ENCODE measurements around the gene CLDN15.
"Not testable (repeated sequence)": the region's sequence is repeated elsewhere in the genome, so short reads cannot be mapped to it uniquely, and the experiment has no call there.

Gene CLDN15

DNA sequence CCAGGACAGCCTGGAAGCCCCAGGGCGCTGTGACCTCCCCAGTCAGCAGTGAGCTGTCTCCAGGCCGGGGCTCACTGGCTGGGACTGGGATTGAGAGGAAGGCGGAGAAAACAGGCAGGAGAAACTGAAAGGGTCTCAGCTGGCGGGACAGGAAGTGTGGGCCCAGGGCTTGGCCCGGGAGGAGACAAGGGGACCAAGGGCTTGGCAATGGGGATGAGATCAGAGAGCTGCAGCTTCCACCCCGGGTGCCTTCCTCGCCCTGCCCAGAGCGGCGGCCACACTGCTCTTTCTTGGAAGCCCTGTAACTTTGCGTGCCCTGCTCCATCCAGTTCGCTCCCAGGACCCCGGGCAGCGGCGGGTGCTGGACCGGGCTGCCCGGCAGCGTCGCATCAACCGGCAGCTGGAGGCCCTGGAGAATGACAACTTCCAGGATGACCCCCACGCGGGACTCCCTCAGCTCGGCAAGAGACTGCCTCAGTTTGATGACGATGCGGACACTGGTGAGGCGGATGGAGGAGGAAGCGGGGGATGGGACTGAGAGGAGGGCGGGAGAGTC is 15.2 kb downstream of the CLDN15 start:
- no peak for DNase-seq

DNA sequence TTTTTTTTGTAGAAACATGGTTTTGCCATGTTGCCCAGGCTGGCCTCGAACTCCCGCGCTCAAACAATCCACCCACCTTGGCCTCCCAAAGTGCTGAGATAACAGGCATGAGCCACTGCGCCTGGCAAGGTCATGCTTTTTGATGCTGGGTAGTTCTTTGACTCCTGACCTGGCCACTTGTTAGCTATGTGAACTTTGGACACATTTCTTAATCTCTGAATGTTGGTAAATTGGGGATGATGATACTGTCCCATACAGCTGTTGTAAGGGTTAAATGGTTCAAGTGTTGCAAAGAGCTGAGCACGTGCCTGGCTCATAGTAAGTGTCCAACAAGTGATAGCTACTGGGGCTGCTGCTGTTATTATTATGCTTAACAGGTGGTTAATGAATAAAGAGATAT is 17.3 kb downstream of the CLDN15 start:
- DNase-seq = no peak

- no peak for DNase-seq
Measured at GRCh38 chr7:101218236-101219125, 19.1 kb downstream of the CLDN15 start.

DNA sequence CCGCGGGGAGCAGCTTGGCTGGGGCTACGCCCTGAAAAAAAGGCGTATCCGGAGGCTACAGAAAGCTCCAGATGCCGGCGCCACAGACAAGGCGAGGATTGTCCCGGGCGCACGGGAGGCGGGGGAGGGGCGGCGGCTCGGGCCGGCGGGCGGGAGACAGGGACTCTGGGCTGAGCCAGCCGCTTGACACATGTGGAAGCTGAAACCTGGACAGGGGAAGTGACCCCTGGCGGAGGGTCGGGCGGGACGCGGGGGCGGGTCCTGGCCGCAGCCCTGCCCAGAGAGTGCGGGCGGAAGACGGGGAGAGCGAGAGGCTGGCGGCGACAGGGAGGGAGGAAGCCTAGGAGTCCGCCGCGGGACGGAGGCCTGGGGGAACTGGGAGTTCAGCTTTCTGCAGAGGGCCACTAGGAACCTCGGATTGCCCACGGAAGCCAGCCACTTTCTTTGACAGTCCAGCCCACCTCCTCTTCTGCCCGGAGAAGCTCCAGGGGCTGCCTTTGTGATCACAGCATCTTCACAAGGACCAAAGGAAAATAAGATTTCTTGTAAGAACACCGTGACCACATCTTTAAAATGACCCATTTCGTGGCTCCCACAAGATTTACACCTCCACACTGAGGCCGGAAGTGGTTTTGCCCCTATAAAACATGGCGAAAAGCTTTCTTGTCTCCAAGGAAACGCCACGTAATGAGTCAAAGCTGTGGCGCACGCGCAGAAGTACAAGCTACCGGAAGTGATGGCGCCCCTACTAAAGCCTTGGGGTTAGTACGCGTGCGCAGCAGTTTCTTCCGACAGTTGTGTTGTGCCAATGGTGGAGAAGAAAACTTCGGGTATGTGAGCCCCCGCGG is 20.0 kb downstream of the CLDN15 start, which contains the start of the genes PLOD3 and ZNHIT1:
Gene PLOD3, minus strand, starts transcription at position 194 of the 848 bp plus-strand sequence. CDS start 307 bp downstream, outside the sequence.
Gene ZNHIT1, plus strand, starts transcription at position 778 of the 848 bp plus-strand sequence. Its CDS starts 31 bp downstream, at position 809.
- peak; percentile 60 to 97 (median 88) for DNase-seq

DNA sequence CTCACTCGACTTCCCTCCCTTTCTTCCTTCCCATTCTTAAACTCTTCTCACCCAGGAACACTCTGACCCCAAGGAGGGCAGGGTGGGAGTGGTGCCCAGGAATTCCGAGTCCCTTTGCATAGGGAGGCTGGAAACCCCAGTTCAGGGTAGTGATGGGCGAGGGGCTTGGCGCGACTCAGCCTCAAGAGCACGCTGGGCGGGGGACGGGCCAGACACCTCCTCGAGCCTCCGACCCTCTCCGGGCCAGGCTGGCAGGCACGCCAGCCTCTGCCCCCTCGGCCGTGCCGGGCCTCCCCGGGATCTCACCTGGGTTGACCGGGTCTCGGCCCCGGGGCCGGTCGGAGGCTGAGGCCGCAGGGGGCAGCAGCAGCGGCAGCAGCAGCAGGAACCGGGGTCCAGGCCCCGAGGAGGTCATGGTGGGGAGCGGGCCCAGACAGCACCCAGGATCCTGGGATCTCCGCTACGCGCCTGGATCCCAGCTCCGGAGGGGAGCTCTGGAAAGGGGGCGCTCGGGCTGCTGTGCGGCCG is 20.7 kb downstream of the CLDN15 start:
- peak in 8 of 56 donors; percentile 11 to 56 (median 42) for DNase-seq

DNA sequence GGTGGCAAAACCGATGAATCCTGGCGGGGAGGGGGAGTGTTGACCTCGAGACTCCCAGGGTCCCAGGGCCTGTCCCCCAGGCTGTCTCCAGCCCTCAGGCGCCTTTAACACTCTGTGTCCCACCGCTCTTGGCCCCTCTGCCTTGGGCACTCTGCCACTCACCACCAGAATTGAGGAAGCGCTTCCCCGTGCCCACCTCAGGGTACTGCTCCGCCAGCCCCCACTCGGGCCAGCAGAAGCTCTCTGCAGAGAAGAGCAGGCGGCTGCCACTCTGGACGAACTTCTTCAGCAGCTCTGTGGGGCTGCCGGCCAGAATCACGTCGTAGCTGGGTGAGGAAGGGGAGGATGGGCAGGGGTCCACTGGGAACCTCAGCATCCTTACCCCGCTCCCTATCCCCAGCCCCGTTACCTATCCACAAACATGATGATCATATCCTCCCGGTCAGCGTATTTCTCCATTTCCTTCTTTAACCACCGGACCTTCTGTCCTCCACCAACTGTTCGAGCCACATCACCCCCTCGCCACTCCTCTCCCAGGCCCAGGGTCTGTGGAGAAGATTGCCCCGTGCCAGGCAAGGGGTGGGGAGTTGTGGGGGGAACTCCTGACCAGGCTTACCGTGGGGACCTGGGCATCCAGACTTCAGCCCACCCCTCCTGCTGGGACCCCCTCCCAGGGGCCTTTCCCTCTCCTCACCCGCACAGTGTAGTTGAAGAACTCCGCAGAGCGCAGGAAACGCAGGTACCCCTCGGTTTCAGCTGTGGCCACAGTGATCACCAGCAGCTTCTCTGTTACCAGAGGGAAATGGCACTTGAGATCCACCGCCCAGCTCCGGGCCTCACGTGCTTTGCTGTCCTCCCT is 21.4 kb downstream of the CLDN15 start:
- peak in 4 of 56 donors; percentile 7 to 40 (median 16) for DNase-seq

DNA sequence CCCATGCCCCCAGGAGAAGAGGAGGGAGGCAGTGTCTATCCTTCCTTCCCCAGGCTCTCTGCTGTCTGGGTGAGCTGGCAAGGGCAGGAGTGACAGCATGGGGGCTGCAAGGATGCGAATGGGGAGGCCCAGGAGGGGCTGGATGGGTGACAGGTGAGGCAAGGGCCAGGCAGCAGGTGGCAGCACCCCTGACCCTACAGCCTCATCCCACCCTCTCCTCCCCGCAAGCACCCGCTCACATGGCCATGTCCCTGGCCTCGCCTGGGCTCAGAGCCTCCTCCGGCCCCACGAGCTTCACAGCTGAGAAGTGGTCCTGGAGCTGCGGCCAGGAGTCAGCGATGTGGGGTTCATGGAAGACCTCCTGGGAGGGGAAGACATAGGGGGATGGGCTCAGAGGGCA is 25.6 kb downstream of the CLDN15 start:
- no peak for DNase-seq

GRCh38 chr7:101211501-101211900 is 26.1 kb downstream of the CLDN15 start:
- no peak for DNase-seq

- DNase-seq = no peak
Measured at GRCh38 chr7:101210143-101210542, 27.5 kb downstream of the CLDN15 start.

- no peak for DNase-seq
Measured at GRCh38 chr7:101208794-101209193, 28.8 kb downstream of the CLDN15 start.

- no peak for DNase-seq
Measured at GRCh38 chr7:101207459-101207858, 30.1 kb downstream of the CLDN15 start.

GRCh38 chr7:101206665-101207042 is 30.9 kb downstream of the CLDN15 start:
- no peak for DNase-seq

DNA sequence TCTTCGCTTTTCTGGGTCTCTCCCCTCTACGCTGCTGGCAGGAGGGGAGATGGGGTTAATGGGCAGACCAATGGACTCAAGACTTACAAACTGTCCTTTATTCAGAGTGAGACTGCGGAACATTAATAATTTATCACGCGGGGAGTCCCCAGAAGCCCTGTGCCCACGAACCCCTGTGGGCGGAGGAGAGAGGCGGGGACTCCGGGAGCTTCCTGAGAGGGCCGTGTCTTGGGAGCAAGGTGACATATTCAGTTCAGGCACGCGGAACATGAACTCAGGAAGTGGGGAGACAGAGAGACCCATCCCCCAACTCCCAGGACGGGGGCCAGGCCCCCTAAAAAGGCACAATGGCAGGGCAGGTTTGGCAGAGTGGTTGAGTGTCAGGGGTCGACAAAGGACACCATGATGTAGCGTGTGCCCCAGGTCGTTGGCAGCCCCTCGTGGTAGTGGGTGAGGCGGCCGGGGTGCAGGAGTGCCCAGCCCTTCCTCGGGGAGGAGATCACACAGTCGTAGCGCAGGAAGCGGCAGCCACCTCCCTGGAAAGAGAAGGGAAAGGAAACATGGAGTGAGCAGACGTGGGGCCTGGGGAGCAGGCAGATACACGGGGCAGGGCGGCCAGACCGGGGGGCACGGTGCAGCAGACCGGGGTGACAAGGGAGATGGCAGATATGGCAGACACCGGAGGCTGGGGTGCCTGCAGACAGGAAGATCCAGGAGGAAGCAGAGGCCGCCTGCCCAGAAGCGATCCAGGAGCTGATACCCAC is 31.5 kb downstream of the CLDN15 start:
- no peak for DNase-seq

GRCh38 chr7:101203740-101204738 is 33.6 kb downstream of the CLDN15 start:
- not testable (repeated sequence) for DNase-seq

- DNase-seq = no peak
Measured at GRCh38 chr7:101202603-101202918, 35.0 kb downstream of the CLDN15 start.

GRCh38 chr7:101201695-101202602 is 35.7 kb downstream of the CLDN15 start:
- no peak for DNase-seq

GRCh38 chr7:101200862-101201599 is 36.6 kb downstream of the CLDN15 start, which contains the start of gene MOGAT3:
Gene MOGAT3, minus strand, starts transcription at chr7:101201036. Its CDS starts 182 bp downstream, at chr7:101200854.
- DNase-seq = no peak

Measured in amygdala (tissue), 56 donors.